ENCODE measurements around the gene ENTPD6. TPM values are rescaled to one million over a fixed set of nuclear protein-coding genes. Genes with fewer than 3 reads are reported as not detected.

ENTPD6 gene
- total RNA-seq, 1 experiment from 2014 or later: 80.4 TPM

GRCh38 chr20:25236450-25237304 lies 41.2 kb downstream of the ENTPD6 start:
- Histone ChIP-seq H4K20me1 (ENCODE audit: insufficient read depth) (no peaks in the 10 kb centered on the region), H3K27me3 (ENCODE audit: insufficient read depth, low read depth) (no peaks in the 10 kb centered on the region), H3K4me1 (replicated peaks; ENCODE audit: insufficient read depth) (peaks cover 85% of the 10 kb centered on the region), H3K9me2 (ENCODE audit: insufficient read depth) (no peaks in the 10 kb centered on the region), H3K36me3 (ENCODE audit: low read depth) (no peaks in the 10 kb centered on the region), H3K27ac (peak overlapping the region; percentile 98), H2AFZ (no peak overlapping the region), H3F3A (ENCODE audit: insufficient read depth, low read depth) (peaks cover 50% of the 10 kb centered on the region), H3K4me2 (peak overlapping the region; percentile 46; the same call in 1 of the 2 replicates), H3K79me2 (ENCODE audit: low read depth) (no peaks in the 10 kb centered on the region), H3K4me3 (no peak overlapping the region), H3K9me3 (ENCODE audit: insufficient read depth, low read depth) (no peaks in the 10 kb centered on the region)
- no peak for DNase-seq
- ChIA-PET POLR2A (ENCODE audit: unreplicated experiment) (interaction anchor here (1.2 kb wide), 1 partner anchor 11 kb away, joined by 3 read pairs; the partner anchor contains the start of gene PYGB), CTCF (interaction anchor here (0.6 kb wide), 1 partner anchor 17 kb away, joined by 3 read pairs; no protein-coding TSS in a partner anchor)
- no TSS peak for BruUV-seq (replicated peaks)
- intact Hi-C loops (cut with micrococcal nuclease; ENCODE audit: unreplicated experiment): loop anchor here (5.0 kb wide), 3 partner anchors 59 to 1104 kb away; no protein-coding TSS in a partner anchor
- TF ChIP-seq EZH2 (IDR thresholded peaks at IDR 0.05; ENCODE audit: low read depth) (no peak), CTCF (conservative IDR thresholded peaks at IDR 0.05) (no peak)

GRCh38 chr20:25237610-25238318 lies 42.3 kb downstream of the ENTPD6 start:
- Histone ChIP-seq H3K27me3 (ENCODE audit: insufficient read depth, low read depth) (no peaks in the 10 kb centered on the region), H3K4me3 (no peak overlapping the region), H3K9me2 (ENCODE audit: insufficient read depth) (no peaks in the 10 kb centered on the region), H3K79me2 (ENCODE audit: low read depth) (no peaks in the 10 kb centered on the region), H3K27ac (peak overlapping the region; percentile 98), H4K20me1 (ENCODE audit: insufficient read depth) (no peaks in the 10 kb centered on the region), H3K4me1 (replicated peaks; ENCODE audit: insufficient read depth) (peaks cover 77% of the 10 kb centered on the region), H3K36me3 (ENCODE audit: low read depth) (no peaks in the 10 kb centered on the region), H3K9me3 (ENCODE audit: insufficient read depth, low read depth) (no peaks in the 10 kb centered on the region), H3K4me2 (peak overlapping the region; percentile 63), H3F3A (ENCODE audit: insufficient read depth, low read depth) (peaks cover 42% of the 10 kb centered on the region), H2AFZ (no peak overlapping the region)
- intact Hi-C loops (cut with micrococcal nuclease; ENCODE audit: unreplicated experiment): loop anchor here (1.0 to 5.0 kb wide), 5 partner anchors 10 to 1105 kb away; no protein-coding TSS in a partner anchor
- CTCF ChIA-PET: interaction anchor here (0.6 kb wide), 1 partner anchor 16 kb away, joined by 3 read pairs; no protein-coding TSS in a partner anchor
- TF ChIP-seq CTCF (conservative IDR thresholded peaks at IDR 0.05): no peak
- no peak for TF ChIP-seq EZH2 (IDR thresholded peaks at IDR 0.05; ENCODE audit: low read depth)
- POLR2A ChIA-PET (ENCODE audit: unreplicated experiment): interaction anchor here (0.5 kb wide), 1 partner anchor 12 kb away, joined by 3 read pairs; no protein-coding TSS in a partner anchor
- BruUV-seq (replicated peaks): no TSS peak
- peak; percentile 82 to 99 for DNase-seq

GRCh38 chr20:25238319-25239037 lies 43.0 kb downstream of the ENTPD6 start:
- H3K4me2 ChIP-seq: peak overlapping the region; percentile 63
- CTCF ChIA-PET: no interaction called here
- peak overlapping the region; percentile 98 for H3K27ac ChIP-seq
- TF ChIP-seq EZH2 (IDR thresholded peaks at IDR 0.05; ENCODE audit: low read depth): no peak
- TF ChIP-seq CTCF (conservative IDR thresholded peaks at IDR 0.05): no peak
- no peaks in the 10 kb centered on the region for H4K20me1 ChIP-seq (ENCODE audit: insufficient read depth)
- no peaks in the 10 kb centered on the region for H3K9me2 ChIP-seq (ENCODE audit: insufficient read depth)
- H3K36me3 ChIP-seq (ENCODE audit: low read depth): no peaks in the 10 kb centered on the region
- peaks cover 70% of the 10 kb centered on the region for H3K4me1 ChIP-seq (replicated peaks; ENCODE audit: insufficient read depth)
- H3K9me3 ChIP-seq (ENCODE audit: insufficient read depth, low read depth): no peaks in the 10 kb centered on the region
- no peaks in the 10 kb centered on the region for H3K27me3 ChIP-seq (ENCODE audit: insufficient read depth, low read depth)
- no peak overlapping the region for H2AFZ ChIP-seq
- no peaks in the 10 kb centered on the region for H3K79me2 ChIP-seq (ENCODE audit: low read depth)
- peak; percentile 47 to 62 for DNase-seq
- intact Hi-C loops (cut with micrococcal nuclease; ENCODE audit: unreplicated experiment): loop anchor here (1.0 to 5.0 kb wide), 5 partner anchors 9 to 1106 kb away; no protein-coding TSS in a partner anchor
- no peak overlapping the region for H3K4me3 ChIP-seq
- BruUV-seq (replicated peaks): TSS peak; percentile 93
- POLR2A ChIA-PET (ENCODE audit: unreplicated experiment): no interaction called here
- peaks cover 37% of the 10 kb centered on the region for H3F3A ChIP-seq (ENCODE audit: insufficient read depth, low read depth)

All from PC-9 (cell line).